Neural progenitor cell (in vitro differentiated cells): ENCODE data around the gene S100A4. TPM values are rescaled to one million over a fixed set of nuclear protein-coding genes. Genes with fewer than 3 reads are reported as not detected.

Experiments
- DNase-seq: peaks from one replicate; pipeline ENCODE4 v3.0.0-alpha.2; 2016; ENCODE audit warnings: low spot score
- H2AFZ ChIP-seq: fragments of 200-600 bp; sonication (generic); replicated peaks from 2 replicates; pipeline ENCODE4 v1.6.1; 2016; ENCODE audit warnings: antibody characterized with exemption
- H3F3A ChIP-seq: fragments of 200-600 bp; sonication (generic); 2 replicates; pipeline ENCODE4 v1.6.1; 2016; ENCODE audit warnings: antibody characterized with exemption, low read depth
- H3K27ac ChIP-seq: fragments of 200-600 bp; sonication (generic); 2 replicates; pipeline ENCODE4 v1.5.1; 2016; ENCODE audit warnings: mild to moderate bottlenecking
- H3K27me3 ChIP-seq: fragments of 200-600 bp; sonication (generic); 2 replicates; pipeline ENCODE4 v1.6.1; 2016; ENCODE audit warnings: mild to moderate bottlenecking, moderate library complexity
- H3K36me3 ChIP-seq: fragments of 200-600 bp; sonication (generic); 2 replicates; pipeline ENCODE4 v1.5.1; 2016
- H3K4me1 ChIP-seq: fragments of 200-600 bp; sonication (generic); 2 replicates; pipeline ENCODE4 v1.6.1; 2016; ENCODE audit warnings: mixed run types
- H3K4me2 ChIP-seq: fragments of 200-600 bp; sonication (generic); 2 replicates; pipeline ENCODE4 v1.6.1; 2016
- H3K4me3 ChIP-seq: fragments of 200-600 bp; sonication (generic); 2 replicates; pipeline ENCODE4 v1.5.1; 2016
- H3K79me2 ChIP-seq: fragments of 200-600 bp; sonication (generic); 2 replicates; pipeline ENCODE4 v1.6.1; 2016; ENCODE audit warnings: low read depth
- H3K9ac ChIP-seq: fragments of 200-600 bp; sonication (generic); 2 replicates; pipeline ENCODE4 v1.6.1; 2016
- H3K9me3 ChIP-seq: fragments of 200-600 bp; sonication (generic); 2 replicates; pipeline ENCODE4 v1.5.1; 2016; ENCODE audit warnings: low read depth
- H4K20me1 ChIP-seq: fragments of 200-600 bp; sonication (generic); 2 replicates; pipeline ENCODE4 v1.6.1; 2016; ENCODE audit warnings: low read depth
- H3K27ac Mint-ChIP-seq: 3 replicates; pipeline ENCODE4 v1.8.0; 2021; ENCODE audit warnings: mixed read lengths
- H3K27me3 Mint-ChIP-seq: 2 replicates; pipeline ENCODE4 v1.8.0; 2022; ENCODE audit warnings: low read depth, mild to moderate bottlenecking, inconsistent platforms, moderate library complexity, mixed read lengths; ENCODE audit not compliant: insufficient read depth
- H3K36me3 Mint-ChIP-seq: 3 replicates; pipeline ENCODE4 v1.8.0; 2021; ENCODE audit warnings: mixed read lengths
- H3K4me1 Mint-ChIP-seq: 3 replicates; pipeline ENCODE4 v1.8.0; 2021; ENCODE audit warnings: mixed read lengths
- H3K4me3 Mint-ChIP-seq: 3 replicates; pipeline ENCODE4 v1.8.0; 2021; ENCODE audit warnings: mild to moderate bottlenecking, moderate library complexity, mixed read lengths
- H3K9me3 Mint-ChIP-seq: 3 replicates; pipeline ENCODE4 v1.8.0; 2020; ENCODE audit warnings: mixed read lengths
- CTCF ChIP-seq: fragments of 200-600 bp; sonication (generic); IDR thresholded peaks from 2 replicates; pipeline ENCODE4 v1.5.1; 2017; ENCODE audit warnings: antibody characterized with exemption, mild to moderate bottlenecking
- EZH2 ChIP-seq: fragments of 200-600 bp; sonication (generic); IDR thresholded peaks from 2 replicates; pipeline ENCODE4 v1.6.1; 2017; ENCODE audit warnings: antibody characterized with exemption, mild to moderate bottlenecking, moderate library complexity
- total RNA-seq: library from RNA; depleted of rRNA; stranded (reverse); fragments of >200 nt; gene quantifications from 2 replicates; pipeline ENCODE4 v1.2.3, GENCODE V29; 2015; ENCODE audit warnings: low replicate concordance

The S100A4 gene
- total RNA-seq, 1 donor from 2014 or later: 34.3 TPM

- H3K79me2 ChIP-seq: no peaks in the 10 kb centered on the region
- no peak overlapping the region for H3K27ac ChIP-seq
- H3K27me3 Mint-ChIP-seq: peaks cover 6% of the 10 kb centered on the region
- peaks cover 6% of the 10 kb centered on the region for H3F3A ChIP-seq
- H3K4me2 ChIP-seq: no peak overlapping the region
- no peaks in the 10 kb centered on the region for H3K27me3 ChIP-seq
- TF ChIP-seq CTCF: peak; percentile 83
- no peak for TF ChIP-seq EZH2
- no peaks in the 10 kb centered on the region for H3K36me3 ChIP-seq
- H3K4me1 Mint-ChIP-seq: peaks cover 11% of the 10 kb centered on the region
- no peak overlapping the region for H3K27ac Mint-ChIP-seq
- no peaks in the 10 kb centered on the region for H3K36me3 Mint-ChIP-seq
- DNase-seq: peak; percentile 92
- no peak overlapping the region for H3K4me3 ChIP-seq
- H3K4me1 ChIP-seq: peaks cover 10% of the 10 kb centered on the region
- H2AFZ ChIP-seq: no peak overlapping the region
- H3K4me3 Mint-ChIP-seq: no peak overlapping the region
- no peaks in the 10 kb centered on the region for H4K20me1 ChIP-seq
- no peak overlapping the region for H3K9ac ChIP-seq
- no peaks in the 10 kb centered on the region for H3K9me3 ChIP-seq
- no peaks in the 10 kb centered on the region for H3K9me3 Mint-ChIP-seq
These were observed 50.5 kb downstream of the S100A4 start for GRCh38 chr1:153494976-153495535.

Other genes with a start within 250 kb of the S100A4 start
- gene PGLYRP3, start 232.9 kb downstream of the S100A4 start, total RNA-seq: not detected in 2 replicates
- not detected in 2 replicates for gene PGLYRP4, start 197.0 kb downstream of the S100A4 start, total RNA-seq
- not detected in 2 replicates for gene S100A9, start 188.0 kb downstream of the S100A4 start, total RNA-seq
- not detected in 2 replicates for gene S100A12, start 170.2 kb downstream of the S100A4 start, total RNA-seq
- gene S100A8, start 154.7 kb downstream of the S100A4 start, total RNA-seq: not detected in 2 replicates
- gene S100A7A, start 129.3 kb downstream of the S100A4 start, total RNA-seq: not detected in 2 replicates
- gene S100A7, start 85.2 kb downstream of the S100A4 start, total RNA-seq: not detected in 2 replicates
- 0.34 TPM in 1 of 2 replicates, not detected in the other for gene S100A6, start 9.8 kb downstream of the S100A4 start, total RNA-seq
- not detected in 2 replicates for gene S100A5, start 4.9 kb downstream of the S100A4 start, total RNA-seq
- not detected in 2 replicates for gene S100A3, start 3.5 kb upstream of the S100A4 start, total RNA-seq
- not detected in 2 replicates for gene S100A2, start 20.0 kb upstream of the S100A4 start, total RNA-seq
- 12.4 and 13.1 TPM in 2 replicates for gene S100A16, start 67.3 kb upstream of the S100A4 start, total RNA-seq
- not detected in 2 replicates for gene S100A14, start 70.5 kb upstream of the S100A4 start, total RNA-seq
- 78.9 and 87.4 TPM in 2 replicates for gene S100A13, start 81.7 kb upstream of the S100A4 start, total RNA-seq
- gene S100A1, start 82.6 kb upstream of the S100A4 start, total RNA-seq: 0.74 TPM in 1 of 2 replicates, not detected in the other
- gene CHTOP, start 88.3 kb upstream of the S100A4 start, total RNA-seq: 96.1 and 104 TPM in 2 replicates
- gene SNAPIN, start 112.9 kb upstream of the S100A4 start, total RNA-seq: 50.1 and 52.4 TPM in 2 replicates
- gene ILF2, start 125.2 kb upstream of the S100A4 start, total RNA-seq: 474 and 475 TPM in 2 replicates
- gene NPR1, start 132.9 kb upstream of the S100A4 start, total RNA-seq: 0.19 and 0.84 TPM in 2 replicates
- gene INTS3, start 182.2 kb upstream of the S100A4 start, total RNA-seq: 45.1 and 58.8 TPM in 2 replicates
- gene SLC27A3, start 229.6 kb upstream of the S100A4 start, total RNA-seq: 8.2 and 10.1 TPM in 2 replicates